Stomach (tissue), 9 donors: ENCODE results near the gene NEURL2. TPM values are rescaled to one million over a fixed set of nuclear protein-coding genes. Genes with fewer than 3 reads are reported as not detected.
"Not testable (repeated sequence)": the region's sequence is repeated elsewhere in the genome, so short reads cannot be mapped to it uniquely, and the experiment has no call there.

Experiments
- DNase-seq, 2 donors: peaks; one replicate each; pipeline versions ENCODE4 v3.0.0 to v3.0.0-alpha.2; 2013 to 2019
- H3K27ac ChIP-seq, 5 donors: fragments of 200-600 bp in 4 of 5; sonication (generic) in 4 of 5; one replicate each; pipeline ENCODE4 v1.5.1; 2013 to 2019; ENCODE audit warnings: mild to moderate bottlenecking in 1 of 5, moderate library complexity in 1 of 5
- H3K27me3 ChIP-seq, 3 donors: fragments of 200-600 bp; sonication (generic); one replicate each; pipeline ENCODE4 v1.5.1; 2017 to 2019; ENCODE audit warnings: mixed run types in 1 of 3
- H3K36me3 ChIP-seq, 4 donors: fragments of 200-600 bp; sonication (generic); 1 replicate in 3 of 4; 2 replicates in 1 of 4; pipeline ENCODE4 v1.5.1; 2016 to 2019
- H3K4me1 ChIP-seq, 4 donors: fragments of 200-600 bp; sonication (generic); one replicate each; pipeline ENCODE4 v1.5.1; 2016 to 2019
- H3K4me3 ChIP-seq, 4 donors: fragments of 200-600 bp; sonication (generic) in 3 of 4; one replicate each; pipeline ENCODE4 v1.5.1; 2016 to 2019; ENCODE audit warnings: mild to moderate bottlenecking in 1 of 4
- H3K9me3 ChIP-seq, 4 donors: fragments of 200-600 bp; sonication (generic); one replicate each; pipeline ENCODE4 v1.5.1; 2016 to 2019
- EP300 ChIP-seq: sonication (generic); formaldehyde crosslinking; IDR thresholded peaks from one replicate; pipeline ENCODE4 v1.6.1; 2017; ENCODE audit warnings: antibody characterized with exemption
- POLR2A ChIP-seq, 4 donors: fragments of 450-650 bp; IDR thresholded peaks; one replicate each; pipeline ENCODE4 v1.6.1; 2016; ENCODE audit warnings: antibody characterized with exemption in 4 of 4, control low read depth in 2 of 4, mild to moderate bottlenecking in 1 of 4, moderate library complexity in 1 of 4
- POLR2AphosphoS5 ChIP-seq, 3 donors: sonication (generic); formaldehyde crosslinking; IDR thresholded peaks; one replicate each; pipeline ENCODE4 v1.6.1; 2016; ENCODE audit warnings: antibody characterized with exemption in 3 of 3
- WGBS, 5 donors: extraction: QIAGEN DNeasy Blood & Tissue Kit in 3 of 5; methylation state at CpG; one replicate each; pipeline versions ENCODE4 v1.1.5 to v1.1.7; 2013 to 2018; 5-methylcytosine and 5-hydroxymethylcytosine counted together
- intact Hi-C: fragments of 100-400 bp; cut with DNase I; formaldehyde crosslinking; loops from one replicate; pipeline ENCODE4 v1.15.1; 2023; ENCODE audit warnings: low total_unique reads
- polyA plus RNA-seq, 3 donors: library from polyadenylated mRNA; stranded (reverse); fragments of 200-250 nt; gene quantifications; one replicate each; pipeline ENCODE4 v1.2.3, GENCODE V29; 2013
- total RNA-seq, 5 donors: library from RNA; depleted of rRNA; stranded (reverse); fragments of >200 nt; gene quantifications; one replicate each; pipeline versions ENCODE4 v1.1.0 to v1.2.3, GENCODE V29; 2014 to 2016
- TF ChIP-seq, protein P1 (sequence below), 7 experiments: fragments of 450-650 bp in 4 of 7; fragments of 200-600 bp in 3 of 7; sonication (generic) in 3 of 7; IDR thresholded peaks; one replicate each; pipeline ENCODE4 v1.5.1; 2016 to 2019; ENCODE audit warnings: antibody characterized with exemption in 7 of 7, control low read depth in 2 of 7, mild to moderate bottlenecking in 1 of 7
- donor health status: healthy with polysubstance abuse.
- donor health status: Bipolar disorder and iron deficiency.
- donor health status: healthy.

The NEURL2 gene
- total and polyA plus RNA-seq, 8 donors, result 3.3 to 29.9 (median 3.9) TPM; not detected in 1

DNA sequence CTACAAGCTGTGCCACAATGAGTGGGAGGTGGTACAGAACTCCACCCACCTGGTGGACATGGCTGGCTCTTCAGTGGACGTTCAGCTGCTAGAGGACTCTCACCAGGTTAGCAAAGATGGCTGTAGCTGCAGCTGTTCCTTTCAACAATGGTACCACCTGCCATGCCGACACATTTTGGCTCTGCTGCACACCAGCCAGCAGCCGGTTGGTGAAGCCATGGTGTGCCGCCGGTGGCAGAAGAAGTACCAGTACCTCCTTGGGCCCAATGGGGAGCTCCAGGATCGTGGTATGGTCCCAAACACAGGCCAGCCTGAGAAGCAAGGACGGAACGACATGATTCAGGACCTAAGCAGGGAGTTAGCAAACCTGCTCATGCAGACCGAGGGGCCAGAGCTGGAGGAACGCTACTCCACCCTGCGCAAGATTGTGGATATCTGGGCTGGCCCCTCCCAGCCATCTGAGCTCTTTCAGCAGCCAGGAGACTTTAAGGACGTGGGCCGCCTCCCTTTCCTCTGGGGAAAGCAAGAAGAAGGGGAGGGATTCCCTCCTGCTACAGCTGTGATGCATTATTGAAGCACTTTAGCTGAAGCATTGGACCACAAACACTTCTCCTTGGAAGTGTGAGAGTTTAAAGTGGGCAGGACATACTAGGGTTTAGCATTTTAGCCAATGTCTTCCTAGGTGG lies 12.8 kb downstream of the NEURL2 start:
- intact Hi-C loops, result no loop called here
- Histone ChIP-seq H3K4me1 (peaks cover 10 to 27% (median 21%) of the 10 kb centered on the region in 4 donors), H3K9me3 (no peaks in the 10 kb centered on the region), H3K4me3 (no peak overlapping the region), H3K36me3 (peaks cover 17 to 38% (median 34%) of the 10 kb centered on the region in 4 donors), H3K27me3 (no peaks in the 10 kb centered on the region), H3K27ac (no peak overlapping the region)
- 73 to 91% (median 83%) methylated on average over 13 of the region's 13 CpGs for WGBS, 5 donors
- TF ChIP-seq, protein P1, sequence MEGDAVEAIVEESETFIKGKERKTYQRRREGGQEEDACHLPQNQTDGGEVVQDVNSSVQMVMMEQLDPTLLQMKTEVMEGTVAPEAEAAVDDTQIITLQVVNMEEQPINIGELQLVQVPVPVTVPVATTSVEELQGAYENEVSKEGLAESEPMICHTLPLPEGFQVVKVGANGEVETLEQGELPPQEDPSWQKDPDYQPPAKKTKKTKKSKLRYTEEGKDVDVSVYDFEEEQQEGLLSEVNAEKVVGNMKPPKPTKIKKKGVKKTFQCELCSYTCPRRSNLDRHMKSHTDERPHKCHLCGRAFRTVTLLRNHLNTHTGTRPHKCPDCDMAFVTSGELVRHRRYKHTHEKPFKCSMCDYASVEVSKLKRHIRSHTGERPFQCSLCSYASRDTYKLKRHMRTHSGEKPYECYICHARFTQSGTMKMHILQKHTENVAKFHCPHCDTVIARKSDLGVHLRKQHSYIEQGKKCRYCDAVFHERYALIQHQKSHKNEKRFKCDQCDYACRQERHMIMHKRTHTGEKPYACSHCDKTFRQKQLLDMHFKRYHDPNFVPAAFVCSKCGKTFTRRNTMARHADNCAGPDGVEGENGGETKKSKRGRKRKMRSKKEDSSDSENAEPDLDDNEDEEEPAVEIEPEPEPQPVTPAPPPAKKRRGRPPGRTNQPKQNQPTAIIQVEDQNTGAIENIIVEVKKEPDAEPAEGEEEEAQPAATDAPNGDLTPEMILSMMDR (IDR thresholded peaks at IDR 0.05), result no peak
- no peak for TF ChIP-seq POLR2A (IDR thresholded peaks at IDR 0.05)
- no peak for TF ChIP-seq EP300
- no peak for TF ChIP-seq POLR2AphosphoS5 (IDR thresholded peaks at IDR 0.05)
- peak in 1 of 2 donors; percentile 60 for DNase-seq

DNA sequence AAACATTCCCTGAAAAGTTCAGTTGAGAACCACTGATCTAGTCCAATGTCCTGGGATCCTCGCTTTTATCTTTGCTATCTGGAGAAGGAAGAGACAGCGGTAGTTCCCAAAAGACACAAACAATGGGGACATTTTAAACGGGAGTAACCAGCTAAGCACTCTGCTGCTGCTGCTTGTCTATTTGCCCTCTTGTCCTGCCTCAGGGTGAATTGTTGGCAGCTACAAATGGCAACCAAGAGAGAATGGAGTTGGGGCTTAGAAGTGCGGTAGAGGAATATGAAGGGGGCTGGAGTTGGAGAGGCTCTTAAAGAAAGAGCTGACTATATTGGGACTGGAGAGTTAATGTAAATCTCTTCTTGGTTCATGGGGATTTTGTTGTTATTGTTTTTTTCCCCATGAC lies 16.4 kb downstream of the NEURL2 start:
- Histone ChIP-seq H3K9me3 (no peaks in the 10 kb centered on the region), H3K27ac (no peak overlapping the region), H3K27me3 (no peaks in the 10 kb centered on the region), H3K4me1 (no peaks in the 10 kb centered on the region), H3K4me3 (no peak overlapping the region), H3K36me3 (peaks cover 17 to 37% (median 28%) of the 10 kb centered on the region in 4 donors)
- intact Hi-C loops, result no loop called here
- no peak for TF ChIP-seq POLR2AphosphoS5 (IDR thresholded peaks at IDR 0.05)
- no peak for TF ChIP-seq EP300
- TF ChIP-seq, protein P1 (IDR thresholded peaks at IDR 0.05), result no peak
- TF ChIP-seq POLR2A (IDR thresholded peaks at IDR 0.05), result no peak
- 78 to 86% (median 83%) methylated on average over 4 of the region's 4 CpGs for WGBS, 5 donors
- no peak for DNase-seq

DNA sequence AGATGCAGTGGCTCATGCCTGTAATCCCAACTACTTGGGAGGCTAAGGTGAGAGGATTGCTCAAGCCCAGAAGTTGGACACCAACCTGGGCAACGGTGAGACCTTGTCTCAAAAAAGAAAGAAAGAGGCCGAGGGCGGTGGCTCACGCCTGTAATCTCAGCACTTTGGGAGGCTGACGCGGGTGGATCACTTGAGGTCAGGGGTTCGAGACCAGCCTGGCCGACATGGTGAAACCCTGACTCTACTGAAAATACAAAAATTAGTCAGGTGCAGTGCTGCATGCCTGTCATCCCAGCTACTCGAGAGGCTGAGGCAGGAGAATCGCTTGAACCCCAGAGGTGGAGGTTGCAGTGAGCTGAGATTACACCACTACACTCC lies 16.9 kb downstream of the NEURL2 start:
- intact Hi-C loops, H3K4me1 ChIP-seq, H3K9me3 ChIP-seq, H3K27ac ChIP-seq, H3K27me3 ChIP-seq, DNase-seq, H3K4me3 ChIP-seq: not testable (repeated sequence)
- H3K36me3 ChIP-seq, result peaks cover 17 to 37% (median 28%) of the 10 kb centered on the region in 4 donors
- WGBS, 5 donors, result 89 to 97% (median 95%) methylated on average over 10 of the region's 10 CpGs

DNA sequence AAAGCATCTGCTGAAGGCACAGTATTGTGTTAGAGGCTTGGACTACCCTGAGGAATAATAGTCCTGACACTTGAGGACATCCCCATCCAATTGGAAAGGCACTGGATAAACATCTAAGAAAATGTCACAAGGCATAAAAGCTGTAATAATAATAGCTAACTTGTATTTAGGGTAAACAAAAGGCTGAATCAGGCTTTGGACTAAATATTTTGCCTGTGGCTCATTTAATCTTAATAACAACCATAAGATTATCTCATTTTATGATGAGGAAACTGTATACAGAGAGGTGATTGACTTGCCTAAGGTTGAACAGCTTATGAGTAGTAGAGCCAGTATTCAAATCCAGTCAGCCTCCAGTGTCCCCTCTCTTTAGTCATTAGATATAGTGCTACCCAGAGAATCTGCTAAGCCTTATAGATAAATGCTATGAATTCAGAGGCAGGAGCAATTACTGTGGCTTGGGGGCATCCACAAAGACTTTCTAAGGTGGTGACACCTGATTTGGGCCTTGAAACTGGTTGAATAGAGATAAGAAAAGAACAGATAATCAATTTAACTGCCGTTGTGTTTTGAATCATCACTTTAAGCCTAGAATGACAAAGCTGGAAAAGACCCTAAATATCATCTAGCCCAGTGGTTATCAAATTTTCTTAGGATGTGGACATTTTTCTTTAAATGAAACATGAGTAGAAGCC lies 17.5 kb downstream of the NEURL2 start:
- WGBS, 5 donors, result 34 to 63% (median 45%) methylated on average over 1 of the region's 1 CpG
- DNase-seq, result no peak

More for the DNA sequence above, 17.5 kb downstream of the NEURL2 start:
- no peaks in the 10 kb centered on the region for H3K27me3 ChIP-seq
- H3K9me3 ChIP-seq, result no peaks in the 10 kb centered on the region
- intact Hi-C loops, result no loop called here
- no peak overlapping the region for H3K4me3 ChIP-seq
- TF ChIP-seq, protein P1 (IDR thresholded peaks at IDR 0.05), result no peak
- TF ChIP-seq POLR2A (IDR thresholded peaks at IDR 0.05), result no peak
- no peak overlapping the region for H3K27ac ChIP-seq
- no peaks in the 10 kb centered on the region for H3K4me1 ChIP-seq
- peaks cover 17 to 32% (median 25%) of the 10 kb centered on the region in 4 donors for H3K36me3 ChIP-seq
